ENCODE data around the gene CALCOCO1. TPM values are rescaled to one million over a fixed set of nuclear protein-coding genes. Genes with fewer than 3 reads are reported as not detected.

The CALCOCO1 gene
- polyA plus RNA-seq, 1 experiment = 124 TPM

GRCh38 chr12:53750812-53751335 is 23.6 kb upstream of the CALCOCO1 start:
- no peak for TF ChIP-seq CTCF (IDR thresholded peaks at IDR 0.05; ENCODE audit: low read depth, low read length)
- Histone ChIP-seq H3K27me3 (ENCODE audit: control insufficient read depth, insufficient read depth, low read length) (peaks cover 70% of the 10 kb centered on the region), H3K27ac (ENCODE audit: low read depth, low read length) (no peak overlapping the region), H3K9me3 (ENCODE audit: control insufficient read depth, insufficient read depth, low read length) (no peaks in the 10 kb centered on the region; the same call in 1 of the 2 replicates), H3K4me3 (ENCODE audit: low read depth, low read length) (peak overlapping the region; percentile 48)
- DNase-seq (ENCODE audit: low read depth, low spot score) = no peak
- ChIA-PET POLR2A (no interaction called here), CTCF (interaction anchor here (0.6 to 7.8 kb wide), 2 partner anchors 6 to 466 kb away, joined by 3 to 91 read pairs; no protein-coding TSS in a partner anchor)

GRCh38 chr12:53749986-53750811 is 22.9 kb upstream of the CALCOCO1 start:
- ChIA-PET CTCF (no interaction called here), POLR2A (no interaction called here)
- Histone ChIP-seq H3K27ac (ENCODE audit: low read depth, low read length) (no peak overlapping the region), H3K4me3 (ENCODE audit: low read depth, low read length) (no peak overlapping the region), H3K27me3 (ENCODE audit: control insufficient read depth, insufficient read depth, low read length) (peaks cover 70% of the 10 kb centered on the region), H3K9me3 (ENCODE audit: control insufficient read depth, insufficient read depth, low read length) (no peaks in the 10 kb centered on the region; the same call in 1 of the 2 replicates)
- no peak for TF ChIP-seq CTCF (IDR thresholded peaks at IDR 0.05; ENCODE audit: low read depth, low read length)
- no peak for DNase-seq (ENCODE audit: low read depth, low spot score)

- ChIA-PET POLR2A (no interaction called here), CTCF (interaction anchor here (0.7 to 9.4 kb wide), 11 partner anchors 6 to 504 kb away, joined by 4 to 518 read pairs (median 20); partner anchors contain the start of genes CALCOCO1 and CISTR)
- Histone ChIP-seq H3K9me3 (ENCODE audit: control insufficient read depth, insufficient read depth, low read length) (no peaks in the 10 kb centered on the region; the same call in 1 of the 2 replicates), H3K27ac (ENCODE audit: low read depth, low read length) (no peak overlapping the region), H3K27me3 (ENCODE audit: control insufficient read depth, insufficient read depth, low read length) (peaks cover 73% of the 10 kb centered on the region), H3K4me3 (ENCODE audit: low read depth, low read length) (no peak overlapping the region)
- no peak for TF ChIP-seq CTCF (IDR thresholded peaks at IDR 0.05; ENCODE audit: low read depth, low read length)
- DNase-seq (ENCODE audit: low read depth, low spot score) = no peak
These were observed 21.0 kb upstream of the CALCOCO1 start for GRCh38 chr12:53748072-53748840.

GRCh38 chr12:53747095-53747494 is 19.8 kb upstream of the CALCOCO1 start:
- POLR2A ChIA-PET = no interaction called here

More at GRCh38 chr12:53747095-53747494, 19.8 kb upstream of the CALCOCO1 start:
- CTCF ChIA-PET = interaction anchor here (0.7 to 9.4 kb wide), 28 partner anchors 8 to 505 kb away, joined by 3 to 518 read pairs (median 7); partner anchors contain the start of genes ATP5MC2, CALCOCO1 and CISTR
- Histone ChIP-seq H3K9me3 (ENCODE audit: control insufficient read depth, insufficient read depth, low read length) (no peaks in the 10 kb centered on the region; the same call in 1 of the 2 replicates), H3K27ac (ENCODE audit: low read depth, low read length) (no peak overlapping the region), H3K27me3 (ENCODE audit: control insufficient read depth, insufficient read depth, low read length) (peaks cover 71% of the 10 kb centered on the region), H3K4me3 (ENCODE audit: low read depth, low read length) (no peak overlapping the region)
- no peak for DNase-seq (ENCODE audit: low read depth, low spot score)
- no peak for TF ChIP-seq CTCF (IDR thresholded peaks at IDR 0.05; ENCODE audit: low read depth, low read length)
